Cortex of kidney (tissue), 1 donor: ENCODE data around the gene ERRFI1.
"Not testable (repeated sequence)": the region's sequence is repeated elsewhere in the genome, so short reads cannot be mapped to it uniquely, and the experiment has no call there.

Source experiments
- DNase-seq: peaks from one replicate; lab custom pipeline; 2025; lab: John Stamatoyannopoulos, UW

ERRFI1 gene

GRCh38 chr1:7967651-7968050 lies 58.5 kb downstream of the ERRFI1 start:
- DNase-seq: no peak

DNA sequence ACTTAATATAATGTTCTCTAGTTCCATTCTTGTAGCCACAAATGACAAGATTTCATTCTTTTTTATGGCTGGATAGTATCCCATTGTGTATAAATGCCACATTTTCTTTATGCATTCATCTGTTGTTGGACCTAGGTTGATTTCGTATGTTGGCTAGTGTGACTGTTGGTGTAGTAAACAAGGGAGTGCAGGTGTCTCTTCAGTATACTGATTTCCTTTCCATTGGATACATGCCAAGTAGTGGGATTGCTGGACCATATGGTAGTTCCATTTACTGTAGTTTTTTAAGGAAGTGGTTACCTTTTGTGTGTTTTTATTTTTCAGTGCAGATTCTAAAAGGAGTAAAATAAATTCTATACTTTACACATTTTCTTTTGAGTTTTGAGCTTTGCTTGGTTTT lies 58.9 kb downstream of the ERRFI1 start:
- no peak for DNase-seq

DNA sequence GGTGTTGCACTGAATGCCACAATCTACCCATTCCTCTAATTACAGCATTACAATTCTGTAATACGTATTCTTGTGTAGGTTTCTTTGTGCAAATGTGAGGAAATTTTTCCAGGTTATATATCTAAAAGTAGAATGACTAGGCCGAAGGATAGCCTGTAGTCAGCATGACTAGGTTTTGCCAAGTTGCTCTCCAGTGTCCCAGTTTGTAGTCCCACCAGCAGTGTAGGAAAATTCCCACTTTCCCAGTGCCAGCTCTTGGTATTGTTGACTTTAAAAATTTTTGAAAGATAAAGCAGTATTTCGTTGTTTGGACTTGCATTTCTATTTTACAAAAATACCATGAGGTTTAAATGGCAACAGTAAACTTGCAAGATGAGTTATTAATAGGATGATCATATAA lies 61.6 kb downstream of the ERRFI1 start:
- DNase-seq: no peak

DNA sequence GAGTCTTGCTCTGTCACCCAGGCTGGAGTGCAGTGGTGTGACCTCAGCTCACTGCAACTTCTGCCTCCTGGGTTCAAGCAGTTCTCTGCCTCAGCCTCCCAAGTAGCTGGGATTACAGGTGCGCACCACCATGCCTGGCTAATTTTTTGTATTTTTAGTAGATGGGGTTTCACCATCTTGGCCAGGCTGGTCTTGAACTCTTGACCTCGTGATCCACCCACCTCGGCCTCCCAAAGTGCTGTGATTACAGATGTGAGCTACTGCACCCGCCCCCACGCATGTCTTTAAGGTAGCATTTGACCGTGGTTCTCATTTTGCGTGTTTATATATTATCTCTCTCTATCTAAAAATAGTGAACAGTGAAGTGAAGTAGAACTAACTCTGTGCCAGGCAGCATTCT lies 62.3 kb downstream of the ERRFI1 start:
- not testable (repeated sequence) for DNase-seq

GRCh38 chr1:7963378-7963730 lies 62.8 kb downstream of the ERRFI1 start:
- not testable (repeated sequence) for DNase-seq

GRCh38 chr1:7962636-7963377 lies 63.3 kb downstream of the ERRFI1 start:
- no peak for DNase-seq

DNA sequence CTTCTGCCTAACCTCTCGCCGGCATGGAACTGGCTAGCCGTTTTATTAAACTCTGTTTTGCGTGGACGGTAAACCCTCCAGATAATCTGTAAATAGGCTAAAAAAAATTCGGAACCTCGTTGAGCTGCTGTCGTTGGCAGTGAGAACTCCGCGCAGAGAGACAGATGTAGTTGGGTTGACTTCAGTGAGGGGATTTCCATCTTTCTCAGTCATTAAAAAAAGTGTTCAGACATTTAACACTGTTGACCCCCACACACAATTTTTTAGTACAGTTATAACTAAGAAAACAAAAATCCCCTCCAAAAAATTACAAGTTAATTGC lies 64.1 kb downstream of the ERRFI1 start:
- DNase-seq: no peak
